HL-60 (cell line): Measurements from ENCODE around the gene PLEKHA5.
"Not testable (repeated sequence)": the region's sequence is repeated elsewhere in the genome, so short reads cannot be mapped to it uniquely, and the experiment has no call there.

ENCODE experiments used
- DNase-seq, 2 experiments: peaks; one replicate each; pipeline ENCODE4 v3.0.0-alpha.2; 2010 to 2020; ENCODE audit warnings: low read depth in 1 of 2, low spot score in 1 of 2
- H3K27ac ChIP-seq: fragments of 250-450 bp; sonication (Bioruptor Pico); replicated peaks from 2 replicates; pipeline ENCODE4 v1.5.1; 2020; ENCODE audit warnings: mild to moderate bottlenecking, moderate library complexity
- H3K27me3 ChIP-seq: fragments of 250-450 bp; sonication (Bioruptor Pico); 2 replicates; pipeline ENCODE4 v1.5.1; 2021; ENCODE audit warnings: mild to moderate bottlenecking, moderate library complexity; ENCODE audit not compliant: insufficient read depth, poor library complexity, severe bottlenecking
- H3K4me3 ChIP-seq: replicated peaks from 2 replicates; pipeline ENCODE4 v1.5.1; 2011; ENCODE audit warnings: mild to moderate bottlenecking, control low read depth, low read length; ENCODE audit not compliant: insufficient read depth
- CTCF ChIP-seq: IDR thresholded peaks from one replicate; pipeline ENCODE4 v1.5.1; 2011; ENCODE audit warnings: low read length, control low read depth, inconsistent platforms; ENCODE audit not compliant: insufficient read depth
- GABPA ChIP-seq: IDR thresholded peaks from 2 replicates; pipeline ENCODE4 v1.6.1; 2012; ENCODE audit warnings: low read depth
- POLR2AphosphoS5 ChIP-seq: IDR thresholded peaks from 2 replicates; pipeline ENCODE4 v1.6.1; 2012; ENCODE audit warnings: low read depth
- REST ChIP-seq: IDR thresholded peaks from 2 replicates; pipeline ENCODE4 v1.6.1; 2012; ENCODE audit warnings: low read depth; ENCODE audit not compliant: insufficient replicate concordance
- SPI1 ChIP-seq: IDR thresholded peaks from 2 replicates; pipeline ENCODE4 v1.6.1; 2012; ENCODE audit warnings: low read depth, mild to moderate bottlenecking, borderline replicate concordance

PLEKHA5 gene

DNA sequence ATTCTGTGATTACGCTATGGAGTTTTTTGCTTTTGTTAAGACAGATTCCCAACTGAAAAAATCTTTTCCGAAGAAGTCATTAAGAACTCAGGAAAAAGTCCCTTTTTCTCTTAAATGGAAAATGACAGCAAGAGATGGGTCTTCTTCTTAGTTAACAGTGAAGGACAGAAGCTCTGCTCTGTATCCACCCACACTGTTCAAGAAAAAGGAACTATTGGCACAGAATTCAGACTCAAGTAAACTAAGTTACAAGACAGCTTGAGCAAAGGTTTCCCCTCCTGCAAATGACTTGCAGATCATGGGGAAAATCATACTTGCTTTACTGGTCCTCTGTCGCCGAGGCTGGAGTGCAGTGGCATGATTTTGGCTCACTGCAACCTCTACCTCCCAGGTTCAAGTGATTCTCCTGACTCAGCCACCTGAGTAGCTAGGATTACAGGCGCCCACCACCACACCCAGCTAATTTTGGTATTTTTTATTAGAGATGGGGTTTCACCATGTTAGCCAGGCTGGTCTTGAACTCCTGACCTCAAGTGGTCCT, 172.6 kb downstream of the PLEKHA5 start:
- no peak for DNase-seq
- TF ChIP-seq CTCF: no peak
- TF ChIP-seq POLR2AphosphoS5: no peak
- no peak for TF ChIP-seq GABPA
- TF ChIP-seq REST: no peak
- no peak for TF ChIP-seq SPI1
- H3K27me3 ChIP-seq: no peaks in the 10 kb centered on the region
- H3K4me3 ChIP-seq: no peak overlapping the region
- no peak overlapping the region for H3K27ac ChIP-seq

DNA sequence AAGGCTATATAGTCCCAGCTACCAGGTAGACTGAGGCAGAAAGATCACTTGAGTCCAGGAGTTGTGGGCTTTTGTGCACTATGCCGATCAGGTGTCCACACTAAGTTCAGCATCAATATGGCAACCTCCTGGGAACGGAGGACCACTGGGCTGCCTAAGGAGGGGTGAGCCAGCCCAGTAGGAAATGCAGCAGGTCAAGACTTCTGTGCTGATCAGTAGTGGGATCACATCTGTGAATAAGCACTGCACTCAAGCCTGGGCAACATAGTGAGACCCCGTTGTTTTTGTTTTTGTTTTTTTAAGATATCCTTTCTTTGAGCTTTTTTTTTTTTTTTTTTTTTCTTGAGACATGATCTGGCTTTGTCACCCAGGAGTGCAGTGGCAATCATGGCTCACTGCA, 174.0 kb downstream of the PLEKHA5 start:
- Histone ChIP-seq H3K27ac (no peak overlapping the region), H3K27me3 (no peaks in the 10 kb centered on the region), H3K4me3 (no peak overlapping the region)
- no peak for DNase-seq
- TF ChIP-seq POLR2AphosphoS5: no peak
- no peak for TF ChIP-seq CTCF
- TF ChIP-seq SPI1: no peak
- TF ChIP-seq REST: no peak
- no peak for TF ChIP-seq GABPA

DNA sequence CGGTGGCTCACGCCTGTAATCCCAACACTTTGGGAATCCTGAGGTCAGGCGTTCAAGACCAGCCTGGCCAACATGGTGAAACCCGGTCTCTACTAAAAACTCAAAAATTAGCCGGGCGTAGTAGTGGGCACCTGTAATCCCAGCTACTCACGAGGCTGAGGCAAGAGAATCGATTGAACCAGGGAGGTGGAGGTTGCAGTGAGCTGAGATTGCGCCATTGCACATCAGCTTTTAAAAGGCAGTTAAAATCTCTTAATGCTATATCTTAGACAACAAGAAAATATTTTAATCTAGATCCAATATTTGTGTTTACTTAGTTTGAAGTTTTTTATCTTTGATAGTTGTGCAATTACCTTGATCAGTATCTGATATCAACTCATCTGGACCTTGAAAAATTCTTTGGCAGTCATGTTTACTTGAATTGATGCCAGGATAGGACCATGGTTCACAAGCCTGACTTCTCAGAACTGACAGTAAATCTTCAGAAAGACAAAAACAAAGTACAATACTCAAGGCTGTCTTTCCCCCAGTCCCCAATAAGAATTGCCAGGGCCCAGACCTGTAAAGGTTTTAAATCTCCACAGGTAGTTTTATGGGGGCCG, 174.7 kb downstream of the PLEKHA5 start:
- TF ChIP-seq CTCF (no peak), POLR2AphosphoS5 (no peak)
- Histone ChIP-seq H3K27me3 (no peaks in the 10 kb centered on the region), H3K27ac (no peak overlapping the region), H3K4me3 (no peak overlapping the region)
- no peak for DNase-seq

DNA sequence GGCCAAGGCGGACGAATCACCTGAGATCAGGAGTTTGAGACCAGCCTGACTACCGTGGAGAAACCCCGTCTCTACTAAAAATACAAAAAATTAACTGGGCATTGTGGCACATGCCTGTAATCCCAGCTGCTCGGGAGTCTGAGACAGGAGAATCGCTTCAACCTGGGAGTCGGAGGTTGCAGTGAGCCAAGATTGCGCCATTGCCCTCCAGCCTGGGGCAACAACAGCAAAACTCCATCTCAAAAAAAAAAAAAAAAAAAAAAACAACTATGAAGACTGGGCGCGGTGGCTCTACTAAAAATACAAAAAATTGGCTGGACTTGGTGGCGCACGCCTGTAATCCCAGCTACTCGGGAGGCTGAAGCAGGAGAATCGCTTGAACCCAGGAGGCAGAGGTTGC, 176.1 kb downstream of the PLEKHA5 start:
- H3K27me3 ChIP-seq, DNase-seq, H3K27ac ChIP-seq, H3K4me3 ChIP-seq: not testable (repeated sequence)
